Upper lobe of right lung (tissue), 1 donor: Measurements from ENCODE around the gene ACSF2. TPM values are rescaled to one million over a fixed set of nuclear protein-coding genes. Genes with fewer than 3 reads are reported as not detected.

Experiments
- ATAC-seq: fragments of 200-7000 bp; cut with Tn5 transposase; one replicate; pipeline ENCODE4 v1.9.1; 2020; ENCODE audit warnings: mild to moderate bottlenecking, moderate library complexity
- DNase-seq: peaks from one replicate; pipeline ENCODE4 v3.0.0-alpha.2; 2020
- H3K27ac ChIP-seq: fragments of 200-600 bp; one replicate; pipeline ENCODE4 v1.8.0; 2022
- H3K27me3 ChIP-seq: fragments of 200-600 bp; one replicate; pipeline ENCODE4 v1.8.0; 2022; ENCODE audit warnings: mild to moderate bottlenecking
- H3K36me3 ChIP-seq: fragments of 200-600 bp; one replicate; pipeline ENCODE4 v1.8.0; 2022
- H3K4me1 ChIP-seq: fragments of 200-600 bp; one replicate; pipeline ENCODE4 v1.8.0; 2022
- H3K4me3 ChIP-seq: fragments of 200-600 bp; one replicate; pipeline ENCODE4 v1.8.0; 2022; ENCODE audit warnings: mild to moderate bottlenecking
- H3K9me3 ChIP-seq: fragments of 200-600 bp; one replicate; pipeline ENCODE4 v1.8.0; 2022
- intact Hi-C: fragments of 100-400 bp; cut with DNase I; formaldehyde crosslinking; loops from one replicate; pipeline ENCODE4 v1.11.0; 2022
- total RNA-seq: library from RNA; stranded (reverse); fragmentation: NEBNext Ultra II Directional; extraction: Animal tissue kit (Norgen Biotek cat#: 25700); gene quantifications from one replicate; pipeline ENCODE4 v1.2.1, GENCODE V29; 2021
- TF ChIP-seq, protein P1 (sequence below): fragments of 200-600 bp; IDR thresholded peaks from one replicate; pipeline ENCODE4 v1.8.0; 2022; ENCODE audit warnings: antibody characterized with exemption
- donor health status: DM: no; HTN: yes; CAD: no; lungs with severe emphysema.

Gene ACSF2
- total RNA-seq, 1 donor from 2014 or later = 73.9 TPM

DNA sequence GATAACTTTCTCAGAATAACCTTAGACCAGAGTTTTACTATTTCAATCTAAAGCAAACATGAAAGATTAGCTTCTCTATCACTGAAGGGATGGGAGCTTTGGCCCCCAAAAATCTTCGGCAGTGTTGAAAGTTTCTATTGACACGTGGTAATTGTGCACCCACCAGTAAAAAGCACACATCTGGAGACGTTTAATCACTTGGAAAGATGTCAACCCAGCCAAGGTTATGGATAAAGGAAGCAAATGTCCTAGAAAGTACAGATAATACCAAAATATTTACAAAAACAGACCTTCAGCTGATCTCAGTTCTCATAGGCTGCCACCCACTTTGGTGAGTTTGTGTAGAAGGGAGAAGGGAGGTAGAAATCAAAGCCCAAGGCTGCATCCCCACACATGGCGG lies 87.5 kb downstream of the ACSF2 start:
- Histone ChIP-seq H3K27me3 (no peaks in the 10 kb centered on the region), H3K27ac (no peak overlapping the region), H3K4me1 (no peaks in the 10 kb centered on the region), H3K36me3 (no peaks in the 10 kb centered on the region), H3K9me3 (no peaks in the 10 kb centered on the region), H3K4me3 (no peak overlapping the region)
- intact Hi-C loops = no loop called here
- no peak for DNase-seq
- TF ChIP-seq, protein P1, sequence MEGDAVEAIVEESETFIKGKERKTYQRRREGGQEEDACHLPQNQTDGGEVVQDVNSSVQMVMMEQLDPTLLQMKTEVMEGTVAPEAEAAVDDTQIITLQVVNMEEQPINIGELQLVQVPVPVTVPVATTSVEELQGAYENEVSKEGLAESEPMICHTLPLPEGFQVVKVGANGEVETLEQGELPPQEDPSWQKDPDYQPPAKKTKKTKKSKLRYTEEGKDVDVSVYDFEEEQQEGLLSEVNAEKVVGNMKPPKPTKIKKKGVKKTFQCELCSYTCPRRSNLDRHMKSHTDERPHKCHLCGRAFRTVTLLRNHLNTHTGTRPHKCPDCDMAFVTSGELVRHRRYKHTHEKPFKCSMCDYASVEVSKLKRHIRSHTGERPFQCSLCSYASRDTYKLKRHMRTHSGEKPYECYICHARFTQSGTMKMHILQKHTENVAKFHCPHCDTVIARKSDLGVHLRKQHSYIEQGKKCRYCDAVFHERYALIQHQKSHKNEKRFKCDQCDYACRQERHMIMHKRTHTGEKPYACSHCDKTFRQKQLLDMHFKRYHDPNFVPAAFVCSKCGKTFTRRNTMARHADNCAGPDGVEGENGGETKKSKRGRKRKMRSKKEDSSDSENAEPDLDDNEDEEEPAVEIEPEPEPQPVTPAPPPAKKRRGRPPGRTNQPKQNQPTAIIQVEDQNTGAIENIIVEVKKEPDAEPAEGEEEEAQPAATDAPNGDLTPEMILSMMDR = no peak
- no peak for ATAC-seq

DNA sequence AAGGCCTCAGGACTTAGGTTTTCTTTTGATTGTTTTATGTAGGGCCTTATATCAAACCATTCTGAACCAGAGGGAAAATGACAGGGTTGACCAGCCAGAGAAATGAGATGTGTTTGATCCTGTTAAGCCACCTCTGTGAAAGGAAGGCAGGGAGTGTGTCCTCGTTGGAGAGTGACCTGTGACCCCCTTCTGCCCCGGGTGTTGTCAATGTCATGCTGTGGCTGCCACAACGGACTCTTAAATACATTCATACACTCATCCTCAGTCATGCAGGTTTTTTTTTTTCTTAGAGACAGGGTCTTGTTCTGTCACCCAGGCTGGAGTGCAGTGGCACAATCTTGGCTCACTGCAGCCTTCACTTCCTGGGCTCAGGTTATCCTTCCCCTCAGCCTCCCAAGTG lies 88.4 kb downstream of the ACSF2 start:
- no peaks in the 10 kb centered on the region for H3K36me3 ChIP-seq
- no peak for ATAC-seq

DNA sequence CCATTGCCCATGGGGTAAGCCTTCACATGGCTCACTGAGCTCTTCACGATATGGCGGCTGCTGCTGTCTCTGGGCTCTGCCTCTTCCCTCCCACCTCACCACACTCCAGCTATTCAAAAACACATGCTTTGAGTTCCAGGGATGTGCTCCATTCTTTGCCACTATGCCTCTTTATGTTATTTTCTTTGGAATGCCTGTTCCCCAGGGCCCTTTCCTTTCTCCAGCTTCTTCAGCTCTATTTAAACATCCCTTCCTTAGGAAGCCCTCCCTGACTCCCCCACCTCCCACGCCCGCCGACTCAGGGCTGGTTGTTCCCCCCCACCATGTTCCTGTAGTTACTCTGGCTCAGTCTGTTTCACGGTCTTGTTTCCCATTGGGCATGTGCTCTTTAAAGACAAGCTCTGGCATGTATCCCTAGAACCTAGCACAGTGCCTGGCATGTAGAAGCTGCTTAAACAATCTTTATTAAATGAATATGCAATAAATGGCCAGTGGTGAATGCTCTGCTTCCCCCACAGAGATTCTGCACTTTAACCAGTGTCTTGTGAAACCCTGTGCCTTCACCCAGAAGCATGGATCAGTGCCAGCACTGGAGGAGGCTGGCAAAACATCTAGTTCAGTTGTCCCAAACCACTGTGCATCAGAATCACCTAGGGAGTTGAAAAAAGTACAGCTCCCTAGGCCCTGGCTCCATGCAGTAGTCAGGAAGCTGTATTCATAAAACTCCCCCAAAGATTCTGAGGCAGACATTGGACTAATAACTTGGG lies 89.1 kb downstream of the ACSF2 start:
- DNase-seq = no peak
- Histone ChIP-seq H3K9me3 (no peaks in the 10 kb centered on the region), H3K27me3 (no peaks in the 10 kb centered on the region), H3K4me1 (no peaks in the 10 kb centered on the region), H3K27ac (no peak overlapping the region), H3K4me3 (no peak overlapping the region), H3K36me3 (no peaks in the 10 kb centered on the region)
- TF ChIP-seq, protein P1 = no peak
- no peak for ATAC-seq
- intact Hi-C loops = no loop called here

More for the DNA sequence above, 88.4 kb downstream of the ACSF2 start:
- Histone ChIP-seq H3K27me3 (no peaks in the 10 kb centered on the region), H3K27ac (no peak overlapping the region), H3K4me1 (no peaks in the 10 kb centered on the region), H3K9me3 (no peaks in the 10 kb centered on the region), H3K4me3 (no peak overlapping the region)
- DNase-seq = no peak
- intact Hi-C loops = no loop called here
- TF ChIP-seq, protein P1 = no peak

DNA sequence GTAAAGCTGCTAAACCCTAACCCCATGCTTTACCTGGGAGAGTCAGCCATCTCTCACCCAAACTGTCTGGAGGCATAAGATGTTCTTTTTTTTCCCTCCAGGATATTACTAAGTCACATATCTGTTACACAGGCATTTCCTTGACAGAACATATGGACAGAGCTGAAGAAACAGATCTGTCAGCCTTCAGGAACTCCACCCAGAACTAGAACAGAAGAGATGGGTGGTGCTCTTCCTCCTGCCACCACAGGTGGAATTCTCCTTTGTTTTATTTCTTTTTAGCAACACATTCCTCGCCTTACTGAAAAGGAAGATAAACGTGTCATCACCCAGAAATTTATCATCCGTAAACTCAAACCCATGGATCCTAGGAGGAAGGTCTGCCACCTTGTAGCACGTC lies 91.0 kb downstream of the ACSF2 start:
- TF ChIP-seq, protein P1 = no peak
- Histone ChIP-seq H3K36me3 (no peaks in the 10 kb centered on the region), H3K4me3 (no peak overlapping the region), H3K27ac (no peak overlapping the region), H3K4me1 (no peaks in the 10 kb centered on the region), H3K27me3 (no peaks in the 10 kb centered on the region), H3K9me3 (no peaks in the 10 kb centered on the region)
- no peak for ATAC-seq
- DNase-seq = no peak
- intact Hi-C loops = no loop called here

DNA sequence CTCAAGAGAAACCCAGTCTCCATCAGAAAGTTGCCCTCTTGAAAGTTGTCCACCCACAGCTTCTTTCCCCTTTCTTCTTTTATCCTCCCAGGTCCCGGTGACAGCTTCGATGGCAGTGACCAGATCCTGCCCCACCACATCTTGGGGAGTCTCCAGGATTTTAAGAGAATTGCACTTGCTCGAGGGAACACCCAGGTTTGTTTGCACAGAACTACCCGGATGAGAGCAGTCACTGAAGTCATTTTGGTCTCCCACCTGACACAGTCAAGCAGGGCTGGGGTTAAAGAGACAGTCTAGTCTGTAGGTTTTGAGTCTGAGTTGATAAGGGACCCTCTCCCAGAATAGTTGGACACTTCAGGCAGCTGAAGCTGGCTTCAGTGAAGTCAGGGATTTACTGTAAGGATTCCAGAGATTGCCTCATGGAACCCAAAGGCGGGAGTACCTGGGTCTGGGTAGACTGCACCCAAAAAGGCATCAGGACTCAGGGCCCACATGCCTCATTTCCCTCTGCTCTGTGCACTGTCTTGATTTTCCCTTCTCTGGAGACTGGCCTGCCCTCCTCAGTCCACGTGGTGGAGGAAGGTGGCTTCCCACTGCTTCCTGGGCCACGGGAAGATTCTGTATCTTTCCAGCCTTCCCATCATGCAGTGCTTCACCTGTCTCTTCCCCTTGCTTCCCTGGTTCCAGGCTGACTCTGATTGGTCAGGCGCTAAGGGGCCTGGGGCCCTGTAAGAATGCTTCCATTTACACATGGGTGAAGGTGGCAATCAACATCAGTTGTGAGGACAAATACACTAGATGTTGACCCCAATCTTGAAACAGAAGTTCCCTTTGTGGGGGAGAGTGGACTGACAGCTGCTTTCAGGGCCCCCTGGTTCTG lies 91.7 kb downstream of the ACSF2 start:
- no peak overlapping the region for H3K27ac ChIP-seq
- intact Hi-C loops = no loop called here
- H3K4me1 ChIP-seq = no peaks in the 10 kb centered on the region

More for the DNA sequence above, 91.7 kb downstream of the ACSF2 start:
- H3K4me3 ChIP-seq = no peak overlapping the region
- ATAC-seq (no peak), DNase-seq (no peak)
- no peaks in the 10 kb centered on the region for H3K36me3 ChIP-seq
- no peaks in the 10 kb centered on the region for H3K9me3 ChIP-seq
- H3K27me3 ChIP-seq = no peaks in the 10 kb centered on the region
- TF ChIP-seq, protein P1 = no peak
